Stimulated activated CD4-positive, alpha-beta T cell treated with anti-CD3 and anti-CD28 coated beads, Interleukin-2, amount 100 ng/mL, for 4 hours (primary cell): Measurements from ENCODE around the gene MDM4.
A peak's percentile ranks its signal among the peaks of the same experiment; 100 is the strongest.

Experiments used
- DNase-seq: peaks from one replicate; pipeline ENCODE4 v3.0.0-alpha.2; 2020; ENCODE audit warnings: low read depth

MDM4 gene

DNA sequence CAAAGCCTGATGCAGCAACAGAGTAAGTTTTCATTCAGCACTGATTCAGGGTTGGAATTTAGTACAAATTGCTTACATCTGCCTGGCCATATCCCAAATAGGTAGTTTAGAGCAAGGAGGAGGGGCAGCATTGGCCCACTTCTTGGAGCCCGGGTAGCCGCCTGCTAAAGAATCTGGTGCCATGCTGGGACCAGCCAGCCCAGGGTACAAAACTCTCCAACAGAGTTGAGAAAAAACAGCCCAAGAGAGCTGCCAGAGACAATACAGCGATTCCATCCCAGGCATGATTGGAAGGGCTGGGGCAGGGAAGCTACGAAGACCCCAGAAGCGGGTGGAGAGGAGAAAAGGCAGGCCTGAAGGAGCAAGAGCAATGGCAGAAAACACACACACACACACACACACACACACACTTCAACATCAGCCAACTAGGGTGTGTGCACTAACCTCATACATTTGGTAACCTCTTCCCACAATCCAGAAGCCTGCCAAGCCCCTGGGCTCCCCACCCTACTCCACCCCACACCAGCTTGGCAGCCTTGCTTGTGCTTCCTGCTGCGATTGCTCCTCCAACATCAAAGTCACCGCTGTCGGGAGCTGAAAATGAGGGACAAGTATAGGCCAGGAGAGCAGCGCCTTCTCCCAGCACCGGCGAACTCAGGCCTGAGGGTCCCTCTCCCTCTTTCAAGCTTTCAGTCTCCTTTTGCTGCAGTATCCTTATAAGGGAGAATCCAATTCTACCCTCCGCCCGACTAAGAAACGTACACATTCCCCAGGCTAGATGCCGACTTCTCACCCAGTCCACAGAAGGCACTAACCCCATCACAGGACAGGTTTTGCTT lies 22.8 kb upstream of the MDM4 start:
- DNase-seq: no peak

DNA sequence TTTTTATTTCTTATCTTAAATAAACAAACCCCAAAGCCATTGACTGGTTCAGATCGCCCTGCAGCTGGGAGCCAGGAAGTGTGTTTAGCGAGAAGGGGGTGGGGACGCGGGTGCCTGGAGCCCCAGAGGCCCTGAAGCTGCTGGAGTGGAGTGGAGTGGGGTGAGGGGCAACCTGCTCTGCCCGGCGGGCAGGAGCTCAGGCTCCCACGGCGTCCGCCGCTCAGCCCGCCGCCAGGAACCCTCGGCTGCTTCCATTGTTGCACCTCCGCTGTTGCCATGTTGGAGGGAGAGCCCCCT lies 22.3 kb upstream of the MDM4 start:
- no peak for DNase-seq

DNA sequence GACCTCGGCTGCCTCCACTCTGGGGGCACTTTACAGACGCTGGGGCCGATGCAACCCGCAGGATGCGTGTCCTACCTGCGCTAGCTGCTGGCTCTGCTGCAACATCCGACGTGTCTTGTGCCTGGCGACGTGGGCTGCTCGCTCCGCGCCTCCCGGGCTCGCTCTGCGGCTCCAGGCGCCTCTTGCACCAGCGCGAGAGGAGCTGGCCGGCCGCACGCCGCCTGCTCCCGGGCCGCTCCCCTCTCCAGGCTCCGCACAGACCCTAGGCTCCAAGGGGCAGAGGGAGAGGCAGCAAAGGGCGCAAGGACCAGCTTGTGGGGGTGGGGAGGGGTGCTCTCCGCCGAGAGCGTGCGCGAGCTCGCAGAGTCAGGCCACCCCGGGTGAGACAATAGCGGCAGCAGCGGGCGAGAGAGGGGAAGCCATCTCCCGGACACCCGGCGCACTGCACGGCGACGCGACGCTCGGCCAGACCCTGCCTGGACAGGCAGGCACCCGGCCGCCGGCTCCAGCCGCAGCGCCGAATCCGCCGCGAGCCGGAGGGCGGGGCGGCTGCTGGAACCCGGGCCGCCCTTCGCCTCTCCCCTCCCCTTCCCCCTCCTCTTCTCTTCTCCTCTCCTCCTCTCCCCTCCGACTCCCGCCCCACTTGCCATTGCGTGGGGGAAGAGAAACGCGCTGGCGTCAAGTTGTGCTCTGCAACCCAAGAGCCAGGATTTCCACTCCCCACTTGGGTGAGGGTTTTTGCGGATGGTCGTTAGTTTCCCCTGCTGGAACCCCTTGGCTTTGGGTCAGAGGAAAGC lies 21.7 kb upstream of the MDM4 start, which contains the start of gene PIK3C2B:
Gene PIK3C2B (minus strand): TSS at position 525 of the 797 bp plus-strand sequence. CDS start 25,003 bp downstream, outside the sequence.
- DNase-seq: peak; percentile 59

DNA sequence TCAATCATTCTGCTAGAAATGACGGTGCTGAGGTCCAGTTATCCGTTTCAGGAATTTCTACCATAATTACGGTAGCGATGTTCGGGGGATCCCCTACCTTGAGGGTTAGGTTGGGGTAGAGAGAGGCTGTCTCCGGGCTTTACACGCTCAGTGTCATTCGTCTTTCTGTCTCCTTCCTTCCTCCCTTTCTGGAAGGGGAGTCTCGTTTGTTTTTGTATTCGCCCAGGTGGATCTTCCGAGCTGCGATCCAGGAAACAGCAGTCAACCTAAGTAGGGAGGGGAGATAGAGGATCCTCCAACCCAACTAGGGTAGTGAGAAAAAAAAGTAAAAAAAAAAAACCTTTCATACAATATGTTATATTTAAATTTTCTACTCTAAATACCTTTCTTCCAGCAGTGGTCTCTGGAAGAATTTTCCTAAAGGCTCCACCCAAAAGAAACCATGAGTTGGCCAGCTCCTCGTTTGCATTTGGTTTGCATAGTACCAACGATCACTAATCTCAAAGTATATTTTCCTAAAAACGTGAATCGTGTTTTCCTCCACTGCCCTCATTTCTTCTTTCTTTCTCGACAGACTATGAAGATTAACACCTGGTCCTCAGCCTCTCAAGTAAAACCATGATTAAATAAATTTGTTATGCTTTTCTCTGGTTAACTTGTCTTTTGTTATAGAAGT lies 21.0 kb upstream of the MDM4 start:
- DNase-seq: no peak

DNA sequence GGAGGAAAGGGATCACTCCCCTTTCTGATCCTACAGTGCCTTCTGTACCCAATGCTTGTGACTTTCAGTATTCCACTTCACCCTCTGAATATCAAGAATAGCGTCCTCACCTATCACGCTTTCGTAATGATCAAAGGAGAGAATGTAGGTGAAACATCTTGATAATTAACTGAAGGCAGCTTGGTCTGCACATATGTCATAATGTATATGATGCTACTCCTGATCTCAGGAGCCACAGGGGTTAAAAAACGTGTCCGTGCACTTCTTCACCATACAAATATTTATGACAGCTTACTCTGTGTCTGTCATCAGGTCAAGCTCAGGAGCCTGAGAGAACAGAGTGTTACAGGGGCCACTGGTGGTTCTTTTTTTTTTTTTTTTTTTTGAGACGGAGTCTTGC lies 20.4 kb upstream of the MDM4 start:
- DNase-seq: no peak

DNA sequence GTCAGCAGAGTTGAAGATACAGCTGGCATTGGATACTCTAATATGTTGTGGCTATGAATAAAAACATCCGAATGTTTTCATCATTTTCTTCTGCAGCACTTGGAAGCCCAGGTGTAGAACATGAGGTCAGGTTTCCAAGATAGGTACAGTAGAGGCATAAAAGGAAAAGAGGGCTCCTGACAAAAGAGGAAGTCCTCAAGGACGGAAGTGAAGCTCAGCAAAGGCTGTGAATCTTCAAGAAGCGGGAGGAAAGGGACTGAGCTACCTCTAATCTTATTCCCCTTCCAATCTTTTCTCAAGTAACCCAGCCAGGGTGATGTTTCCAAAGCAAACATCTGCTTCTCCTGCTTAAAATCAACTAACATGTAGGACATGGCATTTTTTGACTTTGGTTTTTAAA lies 17.2 kb upstream of the MDM4 start:
- no peak for DNase-seq

DNA sequence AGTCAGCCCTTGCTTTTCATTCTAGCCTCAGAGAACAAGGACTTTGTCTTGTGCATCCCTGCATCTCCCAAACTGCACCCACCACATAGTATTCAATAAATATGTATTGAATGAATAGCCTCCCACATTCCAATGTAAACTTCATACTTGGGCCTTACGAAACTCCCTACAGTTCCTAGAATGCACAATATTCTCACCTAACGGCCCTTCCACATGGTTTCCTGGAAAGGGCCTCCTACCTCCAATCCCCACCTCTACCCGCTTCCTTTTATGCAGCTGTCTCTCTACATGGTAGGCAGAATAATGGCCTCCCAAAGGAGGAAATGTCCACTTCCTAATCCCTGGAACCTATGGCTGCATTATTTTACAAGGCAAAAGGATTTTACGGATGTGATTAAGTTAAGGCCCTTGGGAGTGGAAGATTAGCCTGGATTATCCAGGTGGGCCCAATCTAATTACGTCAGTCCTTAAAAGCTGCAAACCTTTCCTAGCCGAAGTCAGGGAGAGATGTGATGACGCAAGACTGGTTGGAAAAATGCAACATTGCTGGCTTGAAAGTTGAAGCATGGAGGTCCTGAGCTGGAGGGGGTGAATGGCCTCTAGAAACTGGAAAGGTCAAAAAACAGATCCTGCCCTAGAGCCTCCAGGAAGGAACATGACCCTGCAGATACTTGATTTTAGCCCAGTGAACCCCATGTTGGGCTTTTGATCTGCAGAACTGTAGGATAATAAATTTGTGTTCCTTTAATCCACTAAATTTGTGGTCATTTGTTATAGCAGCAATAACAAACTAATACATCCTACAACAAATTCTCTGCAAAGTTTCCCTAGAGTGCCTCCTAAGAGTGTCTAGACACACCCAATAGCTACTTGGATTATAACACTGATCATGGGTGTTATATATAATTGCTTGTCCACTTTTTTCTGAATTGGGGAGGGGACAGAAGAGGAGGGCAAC lies 16.4 kb upstream of the MDM4 start:
- DNase-seq: no peak

DNA sequence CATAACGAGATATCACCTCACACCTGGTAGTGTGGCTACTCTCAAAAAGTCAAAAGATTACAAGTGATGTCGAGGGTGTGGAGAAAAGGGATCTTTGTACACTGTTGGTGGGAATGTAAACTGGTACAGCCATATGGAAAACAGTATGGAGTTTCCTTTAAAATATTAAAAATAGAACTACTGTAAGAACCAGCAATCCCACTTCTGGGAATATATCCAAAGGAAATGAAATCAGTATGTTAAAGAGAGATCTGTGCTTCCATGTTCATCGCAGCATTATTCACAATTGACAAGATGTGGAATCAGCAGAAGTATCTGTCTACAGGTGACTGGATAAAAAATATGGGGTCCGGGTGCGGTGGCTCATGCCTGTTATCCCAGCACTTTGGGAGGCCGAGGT lies 14.0 kb upstream of the MDM4 start:
- DNase-seq: no peak

DNA sequence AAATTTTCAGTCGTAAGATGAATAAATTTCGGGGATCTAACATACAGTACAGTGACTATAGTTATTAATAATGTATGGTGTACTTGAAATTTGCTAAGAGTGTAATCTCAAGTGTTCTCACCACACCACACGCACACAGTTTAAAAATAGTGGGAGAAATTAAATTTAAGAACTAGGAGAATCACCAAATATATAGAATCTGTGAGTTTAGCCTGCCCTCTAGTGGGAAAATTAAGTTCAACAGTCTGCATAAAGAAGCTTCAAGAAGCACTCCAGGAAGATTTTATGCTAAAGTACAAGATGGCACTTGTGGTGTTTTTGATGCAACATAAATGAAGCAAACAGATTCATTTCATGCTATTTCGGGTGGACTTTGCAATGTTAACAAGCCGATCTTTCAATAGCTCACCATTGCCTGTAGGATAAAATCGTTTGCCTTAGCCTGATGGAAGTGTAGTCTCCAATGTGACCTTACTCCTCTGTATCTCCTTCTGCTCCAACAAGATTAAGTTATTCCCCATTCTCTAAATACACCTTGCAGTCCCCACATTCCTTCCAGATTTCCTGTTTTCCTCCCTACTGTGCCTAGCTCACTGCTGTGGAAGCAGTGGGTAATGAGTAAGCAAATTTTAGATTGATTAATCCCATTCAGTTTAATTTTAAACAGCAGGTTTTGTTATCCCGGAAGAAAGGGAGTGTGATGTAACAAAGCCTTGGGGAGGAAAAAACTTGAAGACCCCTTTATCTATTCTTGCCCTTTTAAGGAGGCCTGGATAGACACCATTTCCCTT lies 12.9 kb upstream of the MDM4 start:
- DNase-seq: no peak

DNA sequence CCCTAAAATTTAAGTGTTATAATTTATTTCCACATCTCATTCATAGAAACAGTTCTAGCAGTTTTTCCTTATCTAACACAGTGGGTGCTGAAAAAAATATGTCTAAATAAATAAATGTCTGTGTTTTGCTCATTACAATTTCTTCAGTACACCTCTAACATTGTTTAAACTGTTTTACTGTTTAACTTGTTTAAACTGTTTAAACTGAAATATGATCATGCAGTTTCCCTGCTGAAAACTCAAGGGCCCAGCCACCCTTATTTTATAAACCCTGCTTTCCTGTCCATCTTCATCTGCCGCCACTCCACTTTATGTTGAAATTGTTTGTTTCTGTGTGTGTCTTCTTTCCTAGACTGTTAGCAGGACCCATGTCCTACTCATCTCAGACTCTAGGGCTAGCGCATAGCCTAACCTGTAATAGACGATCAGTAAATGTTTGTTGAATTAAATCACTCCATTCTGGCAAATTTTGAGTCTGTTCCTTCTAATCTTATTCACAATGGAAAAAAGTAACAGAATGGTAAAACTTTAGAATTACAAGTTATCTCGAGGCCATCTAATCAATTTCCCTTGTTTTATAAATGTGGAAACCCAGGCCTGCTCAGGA lies 12.2 kb upstream of the MDM4 start:
- no peak for DNase-seq

DNA sequence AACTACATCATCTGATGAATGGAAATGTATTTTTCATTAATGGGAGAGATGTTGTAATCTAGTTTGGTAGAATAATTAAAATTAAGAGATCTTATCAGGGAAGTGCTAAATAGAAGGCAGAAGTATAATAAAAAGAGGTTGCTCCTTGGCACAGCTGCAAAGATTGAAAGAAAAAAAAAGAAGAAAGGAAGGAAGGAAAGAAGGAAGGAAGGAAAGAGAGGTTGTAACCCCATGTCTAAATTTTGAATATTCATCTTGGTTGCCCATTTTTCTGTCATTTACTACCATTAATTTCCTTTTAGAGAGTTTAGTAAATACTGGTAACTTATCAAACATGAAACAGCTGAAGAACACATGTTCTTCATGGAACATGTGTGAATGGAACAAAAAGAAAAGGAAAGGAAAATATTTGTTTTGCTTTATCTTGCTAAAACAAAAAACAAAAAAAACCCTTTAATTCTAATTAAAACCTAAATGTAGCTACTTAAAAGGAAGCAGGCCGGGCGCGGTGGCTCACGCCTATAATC lies 10.5 kb upstream of the MDM4 start:
- DNase-seq: no peak

DNA sequence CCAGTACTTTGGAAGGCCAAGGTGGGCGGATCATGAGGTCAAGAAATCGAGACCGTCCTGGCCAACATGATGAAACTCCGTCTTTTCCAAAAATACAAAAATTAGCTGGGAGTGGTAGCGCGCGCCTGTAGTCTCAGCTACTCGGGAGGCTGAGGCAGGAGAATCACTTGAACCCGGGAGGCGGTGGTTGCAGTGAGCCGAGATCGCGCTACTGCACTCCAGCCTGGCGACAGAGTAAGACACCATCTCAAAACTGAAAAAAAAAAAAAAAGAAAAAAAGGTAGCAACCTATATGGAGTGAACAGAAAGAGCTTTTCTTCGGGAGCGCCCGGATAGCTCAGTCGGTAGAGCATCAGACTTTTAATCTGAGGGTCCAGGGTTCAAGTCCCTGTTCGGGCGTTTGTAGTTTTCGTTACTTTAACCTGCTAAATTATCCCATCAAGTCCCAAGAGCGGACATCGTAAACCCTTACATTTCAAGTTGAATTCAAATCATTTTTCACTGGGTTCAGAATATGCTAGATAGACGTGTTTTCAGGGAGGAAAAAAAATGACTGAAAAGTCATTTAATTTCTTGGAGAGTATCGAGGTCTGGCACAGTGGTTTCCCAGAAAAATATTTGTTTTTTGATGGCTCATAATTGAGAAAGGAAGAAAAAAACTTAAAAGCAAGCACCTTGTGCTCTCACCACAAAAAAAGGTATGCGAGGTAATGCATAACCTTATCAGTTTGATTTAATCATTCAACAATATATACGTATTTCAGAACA lies 9.8 kb upstream of the MDM4 start:
- DNase-seq: peak; percentile 62

DNA sequence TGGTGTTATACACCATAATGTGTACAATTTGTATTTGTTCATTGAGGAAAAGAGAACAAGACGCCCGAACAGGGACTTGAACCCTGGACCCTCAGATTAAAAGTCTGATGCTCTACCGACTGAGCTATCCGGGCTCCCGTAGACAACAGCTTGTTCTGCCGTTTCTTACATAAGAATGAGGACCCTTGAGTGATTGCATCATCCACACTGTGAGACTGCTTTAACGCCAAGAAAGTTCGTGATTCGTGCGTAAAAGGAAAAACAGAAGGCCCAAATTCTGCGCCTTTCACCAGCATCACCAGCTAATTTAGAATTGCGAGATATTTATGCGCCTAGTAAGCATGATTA lies 9.3 kb upstream of the MDM4 start:
- DNase-seq: peak; percentile 82

DNA sequence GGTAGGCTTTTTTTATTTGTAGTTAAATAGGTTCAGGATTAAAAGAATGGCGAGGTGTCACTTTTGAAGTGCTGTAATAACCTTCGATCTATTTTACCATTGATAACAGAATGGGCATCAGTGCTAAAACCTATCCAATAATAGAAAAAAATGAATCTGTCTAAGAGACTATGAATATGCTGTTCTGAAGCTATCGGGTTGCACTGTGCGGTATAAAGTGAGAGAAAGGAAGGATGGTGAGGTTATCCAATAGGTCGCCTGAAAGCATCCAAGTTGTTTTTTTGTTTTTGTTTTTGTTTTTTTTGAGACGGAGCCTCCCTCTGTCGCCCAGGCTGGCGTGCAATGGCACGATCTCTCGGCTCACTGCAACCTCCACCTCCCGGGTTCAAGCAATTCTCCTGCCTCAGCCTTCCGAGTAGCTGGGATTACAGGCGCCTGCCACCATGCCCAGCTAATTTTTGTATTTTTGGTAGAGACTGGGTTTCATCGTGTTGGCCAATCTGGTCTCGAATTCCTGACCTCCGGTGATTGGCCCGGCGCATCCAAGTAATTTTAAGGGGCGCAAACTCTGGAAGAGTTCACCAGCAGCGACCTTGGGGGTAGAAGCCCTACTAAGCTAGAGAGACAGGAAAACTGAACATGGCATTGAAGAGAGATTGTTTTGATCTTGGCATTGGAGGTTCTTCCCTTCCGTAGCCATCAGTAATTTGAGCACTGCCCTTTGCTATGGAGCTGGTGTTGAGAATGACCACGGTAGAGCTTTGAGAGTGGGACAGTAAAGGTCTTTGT lies 8.7 kb upstream of the MDM4 start:
- no peak for DNase-seq

DNA sequence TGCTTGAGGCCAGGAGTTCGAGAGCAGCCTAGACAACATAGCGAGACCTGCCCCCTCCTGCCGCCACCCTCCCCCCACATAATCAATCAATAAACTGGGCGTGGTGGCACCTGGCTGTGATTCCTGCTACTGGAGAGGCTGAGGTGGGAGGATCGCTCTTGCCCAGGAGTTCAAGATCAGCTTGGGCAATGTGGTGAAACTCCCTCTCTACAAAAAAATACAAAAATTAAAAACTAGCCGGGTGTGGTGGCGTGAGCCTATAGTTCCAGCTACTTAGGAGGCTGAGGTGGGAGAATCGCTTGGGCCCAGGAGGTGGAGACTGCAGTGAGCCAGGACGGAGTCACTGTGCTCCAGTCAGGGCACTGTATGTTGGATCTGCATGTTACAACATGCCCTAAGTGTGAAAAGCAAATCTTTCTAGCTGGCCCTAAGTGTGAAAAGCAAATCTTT lies 7.0 kb upstream of the MDM4 start:
- DNase-seq: no peak

DNA sequence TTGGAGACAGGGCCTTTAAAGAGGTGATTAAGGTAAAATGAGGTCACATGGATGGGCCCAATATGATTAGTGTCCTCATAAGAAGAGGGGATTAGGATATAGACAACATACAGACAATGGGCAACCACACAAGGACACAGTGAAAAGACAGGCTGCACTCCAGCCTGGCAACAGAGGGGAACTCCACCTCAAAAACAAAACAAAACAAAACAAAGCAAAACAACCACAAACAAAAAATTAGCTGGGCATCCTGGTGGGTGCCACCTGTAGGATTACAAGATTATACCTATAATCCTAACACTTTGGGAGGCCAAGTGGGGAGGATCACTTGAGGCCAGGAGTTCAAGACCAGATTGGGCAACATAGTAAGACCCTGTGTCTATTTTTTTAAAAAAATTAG lies 4.8 kb upstream of the MDM4 start:
- no peak for DNase-seq

DNA sequence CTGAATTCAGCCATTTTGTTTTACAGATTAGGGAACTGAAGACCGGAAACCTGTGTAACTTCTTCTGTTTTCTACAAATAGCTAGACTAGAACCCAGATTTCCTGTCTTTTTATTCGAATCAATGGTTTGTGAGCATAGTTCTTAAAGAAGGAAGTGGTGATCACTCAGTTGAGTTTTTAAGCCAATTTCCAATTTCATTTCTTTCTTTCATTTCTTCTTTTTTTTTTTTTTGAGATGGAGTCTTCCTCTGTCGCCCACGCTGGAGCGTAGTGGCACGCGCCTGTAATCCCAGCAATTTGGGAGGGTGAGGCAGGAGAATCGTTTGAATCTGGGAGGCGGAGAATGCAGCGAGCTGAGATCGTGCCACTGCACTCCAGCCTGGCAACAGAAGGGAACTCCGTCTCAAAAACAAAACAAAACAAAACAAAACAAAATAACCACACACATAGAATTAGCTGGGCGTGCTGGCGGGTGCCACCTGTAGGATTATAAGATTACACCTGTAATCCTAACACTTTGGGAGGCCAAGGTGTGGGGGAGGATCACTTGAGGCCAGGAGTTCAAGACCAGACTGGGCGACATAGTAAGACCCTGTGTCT lies 3.0 kb upstream of the MDM4 start:
- DNase-seq: no peak

DNA sequence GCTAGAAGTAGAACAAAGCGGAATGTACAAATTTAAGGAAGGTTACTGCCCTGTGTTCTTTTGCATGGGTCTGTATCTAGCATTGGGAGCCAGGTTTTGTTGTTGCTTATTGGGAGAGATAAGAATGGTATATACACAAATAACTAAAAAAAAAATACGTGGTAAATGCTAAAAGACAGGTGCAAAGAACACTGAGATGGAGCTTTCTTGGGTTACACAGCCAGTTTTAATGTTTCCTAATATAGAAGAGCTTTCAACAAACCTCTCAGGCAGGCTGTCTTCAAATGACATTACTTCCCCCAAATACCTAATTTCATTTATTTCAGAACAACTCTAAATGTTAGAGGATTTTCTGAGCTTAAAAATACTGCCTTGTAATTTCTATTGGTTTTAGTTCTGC lies 1.4 kb upstream of the MDM4 start:
- no peak for DNase-seq
